K562 (cell line): Measurements from ENCODE around the gene YES1. TPM values are rescaled to one million over a fixed set of nuclear protein-coding genes. Genes with fewer than 3 reads are reported as not detected.

Experiments
- ATAC-seq: fragments of 200-7000 bp; cut with Tn5 transposase; 3 replicates; pipeline ENCODE4 v1.9.1; 2020; ENCODE audit warnings: moderate library complexity
- BruUV-seq: library from RNA; stranded (reverse); fragments of 400-500 nt; replicated peaks from 2 replicates; lab custom pipeline; 2021; lab: Mats Ljungman, UMichigan
- CTCF ChIA-PET: fragments of 300-600 bp; formaldehyde crosslinking; extraction: SDS; loops from one replicate; lab custom pipeline; 2021; ENCODE audit warnings: low intra/inter-chr PET ratio; lab: Yijun Ruan, JAX
- POLR2A ChIA-PET: fragments of 300-600, 350-650 bp; sonication (Branson Sonifier 250); formaldehyde crosslinking; extraction: SDS; loops from one replicate; lab custom pipeline; 2021; ENCODE audit warnings: antibody characterized with exemption, inconsistent platforms; lab: Yijun Ruan, JAX
- DNase-seq, 4 experiments: peaks; one replicate each; pipeline versions ENCODE4 v3.0.0 to v3.0.0-alpha.2; 2011 to 2018; ENCODE audit warnings: low spot score in 3 of 4, mixed read lengths in 3 of 4; ENCODE audit errors: extremely low read depth in 1 of 4
- FAIRE-seq: peaks from 2 replicates; lab custom pipeline; 2011; peaks lifted over from hg19 to GRCh38; lab: Jason Lieb, UNC
- H2AFZ ChIP-seq: 2 replicates; pipeline ENCODE4 v1.6.0; 2011; ENCODE audit warnings: low read depth, low read length, control low read depth, inconsistent platforms
- H3K27ac ChIP-seq: fragments of 200-600 bp; 3 replicates; pipeline ENCODE4 v1.8.0; 2011; ENCODE audit warnings: low read depth, mild to moderate bottlenecking, control low read depth, inconsistent platforms, low read length, moderate library complexity, mixed read lengths; ENCODE audit errors: extremely low read depth
- H3K27me3 ChIP-seq, 2 experiments: fragments of 300-600 bp in 1 of 2; 2 replicates in 1 of 2; 3 replicates in 1 of 2; pipeline versions ENCODE4 v1.6.0 to v1.8.0; 2011; ENCODE audit warnings: inconsistent platforms in 2 of 2, low read length in 2 of 2, mild to moderate bottlenecking in 1 of 2, mixed read lengths in 1 of 2, moderate library complexity in 1 of 2; ENCODE audit not compliant: control insufficient read depth in 2 of 2, insufficient read depth in 2 of 2
- H3K36me3 ChIP-seq: fragments of 300-600 bp; 3 replicates; pipeline ENCODE4 v1.8.0; 2011; ENCODE audit warnings: mild to moderate bottlenecking, low read length, inconsistent platforms; ENCODE audit not compliant: control insufficient read depth, insufficient read depth
- H3K4me1 ChIP-seq, 2 experiments: fragments of 200-600 bp in 1 of 2; replicated peaks in 1 of 2; 2 replicates in 1 of 2; 3 replicates in 1 of 2; pipeline versions ENCODE4 v1.5.1 to v1.8.0; 2011; ENCODE audit warnings: inconsistent platforms in 2 of 2, low read length in 2 of 2, mild to moderate bottlenecking in 1 of 2, mixed read lengths in 1 of 2, moderate library complexity in 1 of 2; ENCODE audit not compliant: control insufficient read depth in 2 of 2, insufficient read depth in 2 of 2
- H3K4me2 ChIP-seq: 2 replicates; pipeline ENCODE4 v1.6.1; 2011; ENCODE audit warnings: low read length, control low read depth, inconsistent platforms, mixed read lengths; ENCODE audit not compliant: insufficient read depth
- H3K4me3 ChIP-seq: fragments of 200-600 bp; sonication (generic), shearing (Covaris generic); 2 replicates; pipeline ENCODE4 v1.5.1; 2016; ENCODE audit warnings: control low read depth, inconsistent platforms
- H3K79me2 ChIP-seq: fragments of 200-600 bp; 3 replicates; pipeline ENCODE4 v1.8.0; 2011; ENCODE audit warnings: low read length, inconsistent platforms; ENCODE audit not compliant: control insufficient read depth, insufficient read depth
- H3K9ac ChIP-seq, 2 experiments: 2 replicates each; pipeline versions ENCODE4 v1.6.0 to v1.6.1; 2011; ENCODE audit warnings: low read depth in 2 of 2, low read length in 2 of 2, control low read depth in 1 of 2, inconsistent platforms in 1 of 2, mild to moderate bottlenecking in 1 of 2, mixed read lengths in 1 of 2; ENCODE audit not compliant: insufficient read depth in 1 of 2
- H3K9me1 ChIP-seq: one replicate; pipeline ENCODE4 v1.6.0; 2011; ENCODE audit warnings: inconsistent platforms, mild to moderate bottlenecking, low read length, moderate library complexity; ENCODE audit not compliant: control insufficient read depth, insufficient read depth
- H3K9me3 ChIP-seq: replicated peaks from 2 replicates; pipeline ENCODE4 v1.5.1; 2011; ENCODE audit warnings: low read depth, low read length, inconsistent platforms; ENCODE audit not compliant: control insufficient read depth, insufficient read depth
- H4K20me1 ChIP-seq: replicated peaks from 2 replicates; pipeline ENCODE4 v1.6.1; 2011; ENCODE audit warnings: low read length, inconsistent platforms, mixed read lengths; ENCODE audit not compliant: control insufficient read depth, insufficient read depth
- CC2D1A ChIP-seq: fragments of 450-650 bp; IDR thresholded peaks from 2 replicates; pipeline ENCODE4 v1.6.1; 2017; ENCODE audit warnings: mild to moderate bottlenecking
- CSDE1 ChIP-seq, 2 experiments: fragments of 450-650 bp; IDR thresholded peaks; 2 replicates each; pipeline ENCODE4 v1.6.1; 2016; ENCODE audit warnings: mild to moderate bottlenecking in 1 of 2
- HDAC1 ChIP-seq, 2 experiments: fragments of 450-650 bp; IDR thresholded peaks; 2 replicates each; pipeline ENCODE4 v1.6.1; 2016 to 2017; ENCODE audit warnings: inconsistent platforms in 1 of 2, mild to moderate bottlenecking in 1 of 2, moderate library complexity in 1 of 2
- POLR2AphosphoS2 ChIP-seq: IDR thresholded peaks from 2 replicates; pipeline ENCODE4 v1.6.1; 2012; ENCODE audit warnings: low read length, improper control_type of control experiment
- POLR2H ChIP-seq: IDR thresholded peaks from 2 replicates; pipeline ENCODE4 v1.6.1; 2016; ENCODE audit warnings: missing genetic modification characterization, low read depth, mild to moderate bottlenecking, control low read depth, missing compliant biosample characterization, moderate library complexity
- SMC3 ChIP-seq: conservative IDR thresholded peaks from 2 replicates; pipeline ENCODE4 v1.6.1; 2011; ENCODE audit warnings: low read depth, low read length, improper control_type of control experiment; ENCODE audit not compliant: insufficient read depth
- ZNF277 ChIP-seq: fragments of 250-450 bp; sonication (Bioruptor Pico); IDR thresholded peaks from 2 replicates; pipeline ENCODE4 v1.8.0; 2022; ENCODE audit warnings: inconsistent platforms, mild to moderate bottlenecking, moderate library complexity, borderline replicate concordance
- ZNF695 ChIP-seq: fragments of 450-650 bp; formaldehyde crosslinking; IDR thresholded peaks from 2 replicates; pipeline ENCODE4 v1.4.0; 2020; ENCODE audit warnings: mild to moderate bottlenecking, moderate library complexity
- WGBS: fragments of 100-300 bp; shearing (Covaris generic); methylation state at CpG from one replicate; pipeline ENCODE4 v1.1.6; 2016; ENCODE audit warnings: low coverage, mixed read lengths; ENCODE audit not compliant: insufficient coverage; ENCODE audit errors: missing lambda C conversion rate; 5-methylcytosine and 5-hydroxymethylcytosine counted together
- in situ Hi-C: fragments of 300-500 bp; cut with MboI; formaldehyde crosslinking; loops from 4 replicates; pipeline ENCODE4 v1.15.0; 2018; ENCODE audit warnings: inconsistent platforms, mixed read lengths
- intact Hi-C: fragments of 100-400 bp; cut with micrococcal nuclease; formaldehyde crosslinking; loops from 2 replicates; pipeline ENCODE4 v1.14.2; 2022
- polyA plus RNA-seq, 8 experiments: library from polyadenylated mRNA; depleted of rRNA in 4 of 8; stranded (reverse) in 5 of 8; unstranded in 3 of 8; fragments of >200 nt; fragmentation: Nextera tagmentation in 2 of 8; fragmentation: Illumina TruSeq in 1 of 8; extraction: Ambion mirVana in 2 of 8; extraction: Trizol in 1 of 8; gene quantifications; 2 replicates each; pipeline versions ENCODE4 v1.2.1 to v1.2.3, GENCODE V29; 2011 to 2014; ENCODE audit warnings: inconsistent platforms in 1 of 8, missing spikeins in 1 of 8
- small RNA-seq: library from RNA; depleted of rRNA; stranded (forward); fragments of <200 nt; gene quantifications from one replicate; pipeline ENCODE3, GENCODE V24; 2014
- total RNA-seq, 7 experiments: library from RNA; depleted of rRNA in 6 of 7; stranded (reverse); fragments of >200 nt in 6 of 7; fragmentation: Illumina TruSeq in 2 of 7; extraction: Trizol in 2 of 7; gene quantifications; 2 replicates each; pipeline versions ENCODE4 v1.2.1 to v1.2.3, GENCODE V29; 2011 to 2021; ENCODE audit warnings: low replicate concordance in 1 of 7
- TF ChIP-seq, protein P1 (sequence below): fragments of 450-650 bp; IDR thresholded peaks from 2 replicates; pipeline ENCODE4 v1.6.1; 2018; ENCODE audit warnings: mild to moderate bottlenecking, low read depth; ENCODE audit not compliant: partially characterized antibody

The YES1 gene
- total and polyA plus RNA-seq, 9 of the 15 experiments (the other 6 are each of a cell fraction or from before 2014, with no cell fraction given), result 37.2 to 115 (median 77.7) TPM

- Histone ChIP-seq H3K27ac (no peak overlapping the region), H3K36me3 (peaks cover 100% of the 10 kb centered on the region), H3K27me3 (no peaks in the 10 kb centered on the region), H3K79me2 (peaks cover 5% of the 10 kb centered on the region), H3K4me2 (no peak overlapping the region), H3K4me3 (no peak overlapping the region), H3K4me1 (no peaks in the 10 kb centered on the region; a peak in 1 of 5 replicates), H3K9me3 (no peaks in the 10 kb centered on the region), H4K20me1 (no peaks in the 10 kb centered on the region), H3K9ac (no peak overlapping the region), H3K9me1 (no peaks in the 10 kb centered on the region), H2AFZ (no peak overlapping the region)
- intact Hi-C loops, result loop anchor here (5.0 kb wide), 1 partner anchor 51 kb away; no protein-coding TSS in a partner anchor
- WGBS, result 85% methylated on average over 3 of the region's 3 CpGs
- BruUV-seq, result no TSS peak
- ChIA-PET CTCF (no interaction called here), POLR2A (interaction anchor here (0.9 to 2.8 kb wide), 12 partner anchors 10 to 159 kb away, joined by 3 to 19 read pairs (median 4); partner anchors contain the start of gene TYMS)
- DNase-seq (no peak), ATAC-seq (no peak), FAIRE-seq (no peak)
- in situ Hi-C loops, result no loop called here
- TF ChIP-seq HDAC1 (IDR thresholded peaks at IDR 0.05) (no peak), CSDE1 (IDR thresholded peaks at IDR 0.05) (no peak), SMC3 (no peak), POLR2H (tag) (peak; percentile 20; the same call in 1 of the 2 replicates), ZNF277 (CRISPR knock-in tag) (no peak), CC2D1A (no peak), ZNF695 (no peak), POLR2AphosphoS2 (peak; percentile 66; the same call in 1 of the 2 replicates)
- TF ChIP-seq, protein P1, sequence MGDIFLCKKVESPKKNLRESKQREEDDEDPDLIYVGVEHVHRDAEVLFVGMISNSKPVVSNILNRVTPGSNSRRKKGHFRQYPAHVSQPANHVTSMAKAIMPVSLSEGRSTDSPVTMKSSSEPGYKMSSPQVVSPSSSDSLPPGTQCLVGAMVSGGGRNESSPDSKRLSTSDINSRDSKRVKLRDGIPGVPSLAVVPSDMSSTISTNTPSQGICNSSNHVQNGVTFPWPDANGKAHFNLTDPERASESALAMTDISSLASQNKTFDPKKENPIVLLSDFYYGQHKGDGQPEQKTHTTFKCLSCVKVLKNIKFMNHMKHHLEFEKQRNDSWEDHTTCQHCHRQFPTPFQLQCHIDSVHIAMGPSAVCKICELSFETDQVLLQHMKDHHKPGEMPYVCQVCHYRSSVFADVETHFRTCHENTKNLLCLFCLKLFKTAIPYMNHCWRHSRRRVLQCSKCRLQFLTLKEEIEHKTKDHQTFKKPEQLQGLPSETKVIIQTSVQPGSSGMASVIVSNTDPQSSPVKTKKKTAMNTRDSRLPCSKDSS, result no peak
Measured at GRCh38 chr18:673317-673716, 138.7 kb downstream of the YES1 start.

Small RNA genes within 50 kb of the gene (small RNA-seq; reads per million reads assigned to genes)
- not detected for gene BOLA2P1
- not detected for gene RNU1-109P

Other genes with a start within 250 kb of the YES1 start
- gene CETN1, start 231.9 kb downstream of the YES1 start, total RNA-seq (2014; rRNA removed), result 0.18 and 0.33 TPM in 2 replicates
- not detected in 2 replicates for gene CETN1, start 231.9 kb downstream of the YES1 start, total RNA-seq (2014; rRNA removed; fragmentation: Illumina TruSeq; extraction: Trizol)
- gene CETN1, start 231.9 kb downstream of the YES1 start, total RNA-seq (2015; rRNA removed; fragmentation: Illumina TruSeq; extraction: Trizol), result 0.07 and 0.11 TPM in 2 replicates
- 0.16 TPM in 1 of 2 replicates, not detected in the other for gene CETN1, start 231.9 kb downstream of the YES1 start, total RNA-seq (2021)
- gene CETN1, start 231.9 kb downstream of the YES1 start, polyA plus RNA-seq (2011; rRNA removed), result not detected in 2 replicates
- 0.19 and 0.28 TPM in 2 replicates for gene CETN1, start 231.9 kb downstream of the YES1 start, polyA plus RNA-seq (2014; fragmentation: Illumina TruSeq; extraction: Trizol)
- gene CETN1, start 231.9 kb downstream of the YES1 start, polyA plus RNA-seq (2014; fragmentation: Nextera tagmentation; extraction: Ambion mirVana), result under 1 TPM; 0.11 to 0.34 TPM
- 0.25 TPM in 1 of 2 replicates, not detected in the other for gene CETN1, start 231.9 kb downstream of the YES1 start, polyA plus RNA-seq (2014; rRNA removed)
- 0.86 TPM in 1 of 2 replicates, not detected in the other for gene CLUL1, start 215.3 kb downstream of the YES1 start, total RNA-seq (2014; rRNA removed)
- 0.40 and 0.41 TPM in 2 replicates for gene CLUL1, start 215.3 kb downstream of the YES1 start, total RNA-seq (2014; rRNA removed; fragmentation: Illumina TruSeq; extraction: Trizol)
- 0.76 TPM in 1 of 2 replicates, not detected in the other for gene CLUL1, start 215.3 kb downstream of the YES1 start, total RNA-seq (2015; rRNA removed; fragmentation: Illumina TruSeq; extraction: Trizol)
- not detected in 2 replicates for gene CLUL1, start 215.3 kb downstream of the YES1 start, total RNA-seq (2021)
- gene CLUL1, start 215.3 kb downstream of the YES1 start, polyA plus RNA-seq (2011; rRNA removed), result 0.49 and 0.80 TPM in 2 replicates
- gene CLUL1, start 215.3 kb downstream of the YES1 start, polyA plus RNA-seq (2014; fragmentation: Illumina TruSeq; extraction: Trizol), result 0.28 TPM in 1 of 2 replicates, not detected in the other
- gene CLUL1, start 215.3 kb downstream of the YES1 start, polyA plus RNA-seq (2014; fragmentation: Nextera tagmentation; extraction: Ambion mirVana), result under 1 TPM; 0.32 to 0.70 TPM
- 0.30 and 0.41 TPM in 2 replicates for gene CLUL1, start 215.3 kb downstream of the YES1 start, polyA plus RNA-seq (2014; rRNA removed)
- 137 and 138 TPM in 2 replicates for gene TYMS, start 154.6 kb downstream of the YES1 start, total RNA-seq (2014; rRNA removed)
- 69.1 and 72.4 TPM in 2 replicates for gene TYMS, start 154.6 kb downstream of the YES1 start, total RNA-seq (2014; rRNA removed; fragmentation: Illumina TruSeq; extraction: Trizol)
- 83.4 and 88.8 TPM in 2 replicates for gene TYMS, start 154.6 kb downstream of the YES1 start, total RNA-seq (2015; rRNA removed; fragmentation: Illumina TruSeq; extraction: Trizol)
- 292 and 305 TPM in 2 replicates for gene TYMS, start 154.6 kb downstream of the YES1 start, total RNA-seq (2021)
- gene TYMS, start 154.6 kb downstream of the YES1 start, polyA plus RNA-seq (2011; rRNA removed), result 276 and 390 TPM in 2 replicates
- gene TYMS, start 154.6 kb downstream of the YES1 start, polyA plus RNA-seq (2014; fragmentation: Illumina TruSeq; extraction: Trizol), result 381 and 409 TPM in 2 replicates
- 100 to 1,000 TPM; 168 to 175 TPM for gene TYMS, start 154.6 kb downstream of the YES1 start, polyA plus RNA-seq (2014; fragmentation: Nextera tagmentation; extraction: Ambion mirVana)
- 302 and 311 TPM in 2 replicates for gene TYMS, start 154.6 kb downstream of the YES1 start, polyA plus RNA-seq (2014; rRNA removed)
- 36.0 and 42.2 TPM in 2 replicates for gene ENOSF1, start 99.6 kb downstream of the YES1 start, total RNA-seq (2014; rRNA removed)
- gene ENOSF1, start 99.6 kb downstream of the YES1 start, total RNA-seq (2014; rRNA removed; fragmentation: Illumina TruSeq; extraction: Trizol), result 48.0 and 49.8 TPM in 2 replicates
- gene ENOSF1, start 99.6 kb downstream of the YES1 start, total RNA-seq (2015; rRNA removed; fragmentation: Illumina TruSeq; extraction: Trizol), result 40.5 and 44.5 TPM in 2 replicates
- gene ENOSF1, start 99.6 kb downstream of the YES1 start, total RNA-seq (2021), result 60.0 and 66.4 TPM in 2 replicates
- gene ENOSF1, start 99.6 kb downstream of the YES1 start, polyA plus RNA-seq (2011; rRNA removed), result 46.5 and 50.9 TPM in 2 replicates
- 49.4 and 57.3 TPM in 2 replicates for gene ENOSF1, start 99.6 kb downstream of the YES1 start, polyA plus RNA-seq (2014; fragmentation: Illumina TruSeq; extraction: Trizol)
- gene ENOSF1, start 99.6 kb downstream of the YES1 start, polyA plus RNA-seq (2014; fragmentation: Nextera tagmentation; extraction: Ambion mirVana), result 10 to 100 TPM; 15.5 to 20.0 TPM
- 54.0 and 60.1 TPM in 2 replicates for gene ENOSF1, start 99.6 kb downstream of the YES1 start, polyA plus RNA-seq (2014; rRNA removed)
- not detected in 2 replicates for gene ADCYAP1, start 92.6 kb upstream of the YES1 start, total RNA-seq (2014; rRNA removed)
- gene ADCYAP1, start 92.6 kb upstream of the YES1 start, total RNA-seq (2014; rRNA removed; fragmentation: Illumina TruSeq; extraction: Trizol), result not detected in 2 replicates
- gene ADCYAP1, start 92.6 kb upstream of the YES1 start, total RNA-seq (2015; rRNA removed; fragmentation: Illumina TruSeq; extraction: Trizol), result 0.15 TPM in 1 of 2 replicates, not detected in the other
- gene ADCYAP1, start 92.6 kb upstream of the YES1 start, total RNA-seq (2021), result not detected in 2 replicates
- gene ADCYAP1, start 92.6 kb upstream of the YES1 start, polyA plus RNA-seq (2011; rRNA removed), result not detected in 2 replicates
- not detected in 2 replicates for gene ADCYAP1, start 92.6 kb upstream of the YES1 start, polyA plus RNA-seq (2014; fragmentation: Illumina TruSeq; extraction: Trizol)
- under 1 TPM in 1 of 2 experiments, not detected in 1; 0.03 TPM for gene ADCYAP1, start 92.6 kb upstream of the YES1 start, polyA plus RNA-seq (2014; fragmentation: Nextera tagmentation; extraction: Ambion mirVana)
- not detected in 2 replicates for gene ADCYAP1, start 92.6 kb upstream of the YES1 start, polyA plus RNA-seq (2014; rRNA removed)